Activated CD4-positive, CD25-positive, alpha-beta regulatory T cell treated with anti-CD3 and anti-CD28 coated beads, Interleukin-2, amount 50 U/mL, for 72 hours (primary cell): Measurements from ENCODE around the gene LYPD4.
"Not testable (repeated sequence)": the region's sequence is repeated elsewhere in the genome, so short reads cannot be mapped to it uniquely, and the experiment has no call there.

Experiments
- DNase-seq: peaks from one replicate; pipeline ENCODE4 v3.0.0; 2021

Gene LYPD4

GRCh38 chr19:41796362-41796761 lies 48.1 kb downstream of the LYPD4 start, which contains the start of gene CEACAM3:
Gene CEACAM3, plus strand, starts transcription at chr19:41796587. Its CDS starts 91 bp downstream, at chr19:41796678.
- DNase-seq: no peak

GRCh38 chr19:41795031-41795461 lies 49.4 kb downstream of the LYPD4 start:
- DNase-seq: peak; percentile 54

- DNase-seq: no peak
Observed at GRCh38 chr19:41793414-41793727, 51.1 kb downstream of the LYPD4 start.

GRCh38 chr19:41792513-41793413 lies 51.7 kb downstream of the LYPD4 start:
- peak; percentile 56 for DNase-seq

GRCh38 chr19:41789053-41789452 lies 55.4 kb downstream of the LYPD4 start:
- not testable (repeated sequence) for DNase-seq

GRCh38 chr19:41788518-41788917 lies 56.0 kb downstream of the LYPD4 start:
- DNase-seq: not testable (repeated sequence)
